HFFc6 (cell line): ENCODE results near the gene KIF26B. TPM values are rescaled to one million over a fixed set of nuclear protein-coding genes. Genes with fewer than 3 reads are reported as not detected.

Experiments used
- DNase-seq: peaks from one replicate; pipeline ENCODE4 v3.0.0-alpha.2; 2018
- H3K27ac Mint-ChIP-seq: 2 replicates; pipeline ENCODE4 v1.8.0; 2020; ENCODE audit warnings: mild to moderate bottlenecking, mixed read lengths
- H3K27me3 Mint-ChIP-seq: 2 replicates; pipeline ENCODE4 v1.8.0; 2021; ENCODE audit warnings: mild to moderate bottlenecking, moderate library complexity, mixed read lengths; ENCODE audit not compliant: insufficient read depth
- H3K36me3 Mint-ChIP-seq: 2 replicates; pipeline ENCODE4 v1.8.0; 2021; ENCODE audit warnings: low read depth, mixed read lengths
- H3K4me1 Mint-ChIP-seq: 2 replicates; pipeline ENCODE4 v1.8.0; 2020; ENCODE audit warnings: low read depth, mixed read lengths
- H3K4me3 Mint-ChIP-seq: 2 replicates; pipeline ENCODE4 v1.8.0; 2020; ENCODE audit warnings: mild to moderate bottlenecking, moderate library complexity, mixed read lengths
- H3K9me3 Mint-ChIP-seq: 2 replicates; pipeline ENCODE4 v1.8.0; 2020; ENCODE audit warnings: mild to moderate bottlenecking, mixed read lengths
- total RNA-seq, 6 experiments: library from RNA; stranded (reverse); fragmentation: NEBNext Ultra II Directional; extraction: Animal tissue kit (Norgen Biotek cat#: 25700); gene quantifications; 2 replicates in 1 of 6; 3 replicates in 5 of 6; pipeline ENCODE4 v1.2.3, GENCODE V29; 2021
- TF ChIP-seq, protein P1 (sequence below): fragments of 200-600 bp; sonication (generic); IDR thresholded peaks from 2 replicates; pipeline ENCODE4 v1.5.0; 2021; ENCODE audit warnings: antibody characterized with exemption, mild to moderate bottlenecking

Gene KIF26B
- total RNA-seq, 6 experiments from 2014 or later, result 4.6 to 7.5 (median 5.5) TPM

- DNase-seq, result no peak
- H3K27ac Mint-ChIP-seq, result no peak overlapping the region
- peaks cover 28% of the 10 kb centered on the region for H3K36me3 Mint-ChIP-seq
- peaks cover 2% of the 10 kb centered on the region for H3K27me3 Mint-ChIP-seq
- no peak overlapping the region for H3K4me3 Mint-ChIP-seq
- peaks cover 28% of the 10 kb centered on the region for H3K9me3 Mint-ChIP-seq
- no peaks in the 10 kb centered on the region for H3K4me1 Mint-ChIP-seq
- TF ChIP-seq, protein P1, sequence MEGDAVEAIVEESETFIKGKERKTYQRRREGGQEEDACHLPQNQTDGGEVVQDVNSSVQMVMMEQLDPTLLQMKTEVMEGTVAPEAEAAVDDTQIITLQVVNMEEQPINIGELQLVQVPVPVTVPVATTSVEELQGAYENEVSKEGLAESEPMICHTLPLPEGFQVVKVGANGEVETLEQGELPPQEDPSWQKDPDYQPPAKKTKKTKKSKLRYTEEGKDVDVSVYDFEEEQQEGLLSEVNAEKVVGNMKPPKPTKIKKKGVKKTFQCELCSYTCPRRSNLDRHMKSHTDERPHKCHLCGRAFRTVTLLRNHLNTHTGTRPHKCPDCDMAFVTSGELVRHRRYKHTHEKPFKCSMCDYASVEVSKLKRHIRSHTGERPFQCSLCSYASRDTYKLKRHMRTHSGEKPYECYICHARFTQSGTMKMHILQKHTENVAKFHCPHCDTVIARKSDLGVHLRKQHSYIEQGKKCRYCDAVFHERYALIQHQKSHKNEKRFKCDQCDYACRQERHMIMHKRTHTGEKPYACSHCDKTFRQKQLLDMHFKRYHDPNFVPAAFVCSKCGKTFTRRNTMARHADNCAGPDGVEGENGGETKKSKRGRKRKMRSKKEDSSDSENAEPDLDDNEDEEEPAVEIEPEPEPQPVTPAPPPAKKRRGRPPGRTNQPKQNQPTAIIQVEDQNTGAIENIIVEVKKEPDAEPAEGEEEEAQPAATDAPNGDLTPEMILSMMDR, result no peak
These were observed 53.0 kb downstream of the KIF26B start for GRCh38 chr1:245207801-245208200.

GRCh38 chr1:245209658-245210435, 55.1 kb downstream of the KIF26B start:
- TF ChIP-seq, protein P1, result no peak
- Mint-ChIP-seq H3K36me3 (peaks cover 27% of the 10 kb centered on the region), H3K27me3 (peaks cover 2% of the 10 kb centered on the region), H3K27ac (no peak overlapping the region), H3K9me3 (peaks cover 28% of the 10 kb centered on the region), H3K4me3 (no peak overlapping the region), H3K4me1 (no peaks in the 10 kb centered on the region; the same call in 1 of the 2 replicates)
- DNase-seq, result no peak

GRCh38 chr1:245211035-245211749, 56.4 kb downstream of the KIF26B start:
- Mint-ChIP-seq H3K27me3 (peaks cover 2% of the 10 kb centered on the region), H3K36me3 (peaks cover 20% of the 10 kb centered on the region), H3K4me3 (no peak overlapping the region), H3K4me1 (peaks cover under 1% of the 10 kb centered on the region), H3K27ac (no peak overlapping the region), H3K9me3 (peaks cover 25% of the 10 kb centered on the region)
- TF ChIP-seq, protein P1, result no peak
- DNase-seq, result no peak

DNA sequence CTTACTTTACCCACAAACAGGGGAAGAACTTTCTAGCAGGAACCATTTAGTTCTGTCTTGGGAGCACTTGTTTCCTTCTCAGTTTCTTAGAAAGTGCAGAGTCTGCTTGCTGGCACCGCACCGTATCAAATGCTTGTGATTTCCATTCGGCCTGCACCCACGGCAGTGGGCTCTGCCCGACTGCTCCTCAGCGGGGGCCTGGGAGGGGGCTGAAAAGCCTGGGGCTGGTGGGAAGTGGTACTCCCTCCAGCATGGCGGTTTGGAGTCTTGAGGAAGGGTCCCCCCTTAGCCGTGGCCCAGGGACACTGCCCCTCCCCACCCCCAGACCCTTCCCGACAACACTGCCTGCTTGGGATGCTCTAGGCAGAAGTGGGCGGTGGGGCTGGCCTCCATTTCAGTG, 57.0 kb downstream of the KIF26B start:
- Mint-ChIP-seq H3K4me3 (no peak overlapping the region), H3K9me3 (peaks cover 20% of the 10 kb centered on the region), H3K36me3 (peaks cover 15% of the 10 kb centered on the region), H3K4me1 (peaks cover 7% of the 10 kb centered on the region), H3K27ac (no peak overlapping the region), H3K27me3 (peaks cover 2% of the 10 kb centered on the region)
- DNase-seq, result no peak
- TF ChIP-seq, protein P1, result no peak

DNA sequence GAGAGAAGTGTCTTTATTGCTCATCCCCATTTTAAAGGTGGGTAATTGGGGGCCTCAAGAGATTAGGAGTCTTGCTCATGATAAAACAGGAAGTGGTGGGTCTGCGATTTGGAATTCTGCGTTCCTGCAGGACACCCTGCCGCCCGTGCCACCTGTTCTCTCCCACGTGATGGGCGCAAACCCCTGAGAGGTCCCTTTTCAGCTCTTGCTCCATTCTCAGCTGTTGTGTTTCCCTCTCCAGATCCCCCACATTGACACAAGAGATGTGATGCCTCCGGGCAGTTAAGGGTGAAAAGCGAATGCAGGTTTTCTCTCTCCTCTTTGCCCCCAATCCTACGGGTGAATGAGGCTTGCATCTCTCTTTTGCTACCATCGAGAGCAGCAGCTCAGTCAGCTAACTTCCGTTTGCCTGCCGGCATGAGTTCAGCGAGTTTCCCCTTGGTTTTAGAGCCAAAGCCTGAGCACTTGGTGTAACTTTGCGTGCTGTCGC, 57.5 kb downstream of the KIF26B start:
- DNase-seq, result no peak
- Mint-ChIP-seq H3K27me3 (peaks cover 2% of the 10 kb centered on the region), H3K36me3 (peaks cover 10% of the 10 kb centered on the region), H3K4me1 (peaks cover 11% of the 10 kb centered on the region), H3K27ac (no peak overlapping the region), H3K4me3 (no peak overlapping the region), H3K9me3 (peaks cover 15% of the 10 kb centered on the region)
- TF ChIP-seq, protein P1, result no peak
